Peyer's patch (tissue), 4 donors: ENCODE data around the gene B4GALNT4.

ENCODE experiments used
- CTCF ChIP-seq, 6 experiments: fragments of 450-650 bp in 4 of 6; fragments of 200-600 bp in 2 of 6; sonication (generic) in 1 of 6; IDR thresholded peaks; one replicate each; pipeline ENCODE4 v1.5.1; 2017 to 2019; ENCODE audit warnings: antibody characterized with exemption in 6 of 6, mild to moderate bottlenecking in 3 of 6, moderate library complexity in 1 of 6
- POLR2A ChIP-seq, 2 donors: fragments of 450-650 bp; IDR thresholded peaks; one replicate each; pipeline ENCODE4 v1.5.1; 2017; ENCODE audit warnings: antibody characterized with exemption in 2 of 2, mild to moderate bottlenecking in 2 of 2, moderate library complexity in 2 of 2

- TF ChIP-seq POLR2A (IDR thresholded peaks at IDR 0.05): no peak
- TF ChIP-seq CTCF (IDR thresholded peaks at IDR 0.05): no peak
Measured at GRCh38 chr11:351411-351810, 17.9 kb upstream of the B4GALNT4 start.
